ENCODE measurements around the gene CRP. TPM values are rescaled to one million over a fixed set of nuclear protein-coding genes. Genes with fewer than 3 reads are reported as not detected.
"Not testable (repeated sequence)": the region's sequence is repeated elsewhere in the genome, so short reads cannot be mapped to it uniquely, and the experiment has no call there.

CRP gene
- total RNA-seq, 4 donors from 2014 or later: 0.38 to 0.96 TPM; not detected in 2

GRCh38 chr1:159750621-159751020, 36.2 kb upstream of the CRP start:
- ATAC-seq (ENCODE audit: low FRiP score) (no peak), DNase-seq (ENCODE audit: low spot score) (no peak)
- no peak for TF ChIP-seq CTCF (IDR thresholded peaks at IDR 0.05)

GRCh38 chr1:159749630-159750029, 35.2 kb upstream of the CRP start:
- ATAC-seq (ENCODE audit: low FRiP score): no peak
- no peak for TF ChIP-seq CTCF (IDR thresholded peaks at IDR 0.05)
- no peak for DNase-seq (ENCODE audit: low spot score)

- DNase-seq (ENCODE audit: low spot score) (no peak), ATAC-seq (ENCODE audit: low FRiP score) (no peak)
- no peak for TF ChIP-seq CTCF (IDR thresholded peaks at IDR 0.05)
These were observed 34.0 kb upstream of the CRP start for GRCh38 chr1:159748370-159748769.

GRCh38 chr1:159746666-159747065, 32.3 kb upstream of the CRP start:
- TF ChIP-seq CTCF (IDR thresholded peaks at IDR 0.05): no peak
- ATAC-seq (ENCODE audit: low FRiP score) (no peak), DNase-seq (ENCODE audit: low spot score) (no peak)

- ATAC-seq (ENCODE audit: low FRiP score) (no peak), DNase-seq (ENCODE audit: low spot score) (no peak)
- no peak for TF ChIP-seq CTCF (IDR thresholded peaks at IDR 0.05)
These were observed 29.4 kb upstream of the CRP start for GRCh38 chr1:159743651-159744410.

- no peak for ATAC-seq (ENCODE audit: low FRiP score)
- no peak for TF ChIP-seq CTCF (IDR thresholded peaks at IDR 0.05)
- no peak for DNase-seq (ENCODE audit: low spot score)
These were observed 23.0 kb upstream of the CRP start for GRCh38 chr1:159737238-159737916.

- DNase-seq (ENCODE audit: low spot score); ATAC-seq (ENCODE audit: low FRiP score): not testable (repeated sequence)
These were observed 8.8 kb upstream of the CRP start for GRCh38 chr1:159723188-159723587.
